Measurements from ENCODE around the gene SIPA1L3. TPM values are rescaled to one million over a fixed set of nuclear protein-coding genes. Genes with fewer than 3 reads are reported as not detected.

Gene SIPA1L3
- total RNA-seq, 1 donor from 2014 or later = 26.9 TPM

DNA sequence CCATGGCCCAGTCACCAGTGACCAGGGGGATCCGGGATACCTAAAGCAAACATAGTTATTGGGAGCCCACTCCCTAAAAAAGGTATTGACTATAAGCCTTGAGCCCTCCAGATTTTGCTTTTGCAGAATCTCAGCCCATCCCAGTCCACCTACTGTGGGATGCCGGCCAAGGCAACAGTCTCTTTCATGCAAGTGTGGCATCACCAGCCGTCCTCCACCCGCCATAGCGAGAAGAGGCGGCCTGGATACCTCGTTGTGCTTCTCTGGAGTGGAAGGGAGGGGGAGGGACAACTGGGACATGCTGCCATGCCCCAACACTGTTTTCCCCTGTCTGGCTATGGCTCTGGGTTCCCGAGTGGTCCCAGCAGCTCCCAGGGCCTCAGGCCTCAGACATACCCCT is 193.6 kb downstream of the SIPA1L3 start:
- Mint-ChIP-seq H3K27ac (ENCODE audit: unreplicated experiment) (no peak overlapping the region), H3K36me3 (ENCODE audit: low read depth, unreplicated experiment) (peaks cover 25% of the 10 kb centered on the region), H3K4me3 (ENCODE audit: unreplicated experiment) (no peak overlapping the region), H3K9me3 (ENCODE audit: unreplicated experiment) (peaks cover 11% of the 10 kb centered on the region), H3K4me1 (ENCODE audit: low read depth, unreplicated experiment) (no peaks in the 10 kb centered on the region), H3K27me3 (ENCODE audit: low read depth, unreplicated experiment) (no peaks in the 10 kb centered on the region)
- no peak for TF ChIP-seq EZH2 (IDR thresholded peaks at IDR 0.05; ENCODE audit: insufficient read depth, low read length)
- TF ChIP-seq, protein P1, sequence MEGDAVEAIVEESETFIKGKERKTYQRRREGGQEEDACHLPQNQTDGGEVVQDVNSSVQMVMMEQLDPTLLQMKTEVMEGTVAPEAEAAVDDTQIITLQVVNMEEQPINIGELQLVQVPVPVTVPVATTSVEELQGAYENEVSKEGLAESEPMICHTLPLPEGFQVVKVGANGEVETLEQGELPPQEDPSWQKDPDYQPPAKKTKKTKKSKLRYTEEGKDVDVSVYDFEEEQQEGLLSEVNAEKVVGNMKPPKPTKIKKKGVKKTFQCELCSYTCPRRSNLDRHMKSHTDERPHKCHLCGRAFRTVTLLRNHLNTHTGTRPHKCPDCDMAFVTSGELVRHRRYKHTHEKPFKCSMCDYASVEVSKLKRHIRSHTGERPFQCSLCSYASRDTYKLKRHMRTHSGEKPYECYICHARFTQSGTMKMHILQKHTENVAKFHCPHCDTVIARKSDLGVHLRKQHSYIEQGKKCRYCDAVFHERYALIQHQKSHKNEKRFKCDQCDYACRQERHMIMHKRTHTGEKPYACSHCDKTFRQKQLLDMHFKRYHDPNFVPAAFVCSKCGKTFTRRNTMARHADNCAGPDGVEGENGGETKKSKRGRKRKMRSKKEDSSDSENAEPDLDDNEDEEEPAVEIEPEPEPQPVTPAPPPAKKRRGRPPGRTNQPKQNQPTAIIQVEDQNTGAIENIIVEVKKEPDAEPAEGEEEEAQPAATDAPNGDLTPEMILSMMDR (IDR thresholded peaks at IDR 0.05; ENCODE audit: insufficient read depth, low read depth, low read length) = no peak
- no peak for FAIRE-seq
- Histone ChIP-seq H3K79me2 (ENCODE audit: insufficient read depth, low read length) (peaks cover 9% of the 10 kb centered on the region), H4K20me1 (ENCODE audit: insufficient read depth, low read length) (peaks cover 12% of the 10 kb centered on the region), H3K4me1 (ENCODE audit: insufficient read depth, low read length) (no peaks in the 10 kb centered on the region), H3K27me3 (ENCODE audit: insufficient read depth, low read length) (no peaks in the 10 kb centered on the region), H3K4me3 (ENCODE audit: insufficient read depth, low read depth, low read length) (no peak overlapping the region), H3K36me3 (ENCODE audit: insufficient read depth, low read length) (peaks cover 25% of the 10 kb centered on the region), H3K9me3 (ENCODE audit: insufficient read depth, low read depth, low read length) (peaks cover 11% of the 10 kb centered on the region), H3K4me2 (ENCODE audit: low read length) (no peak overlapping the region), H3K9ac (ENCODE audit: low read length) (no peak overlapping the region), H2AFZ (ENCODE audit: low read depth, low read length) (no peak overlapping the region), H3K27ac (ENCODE audit: low read depth, low read length) (no peak overlapping the region)
- DNase-seq (ENCODE audit: low read depth) = no peak

DNA sequence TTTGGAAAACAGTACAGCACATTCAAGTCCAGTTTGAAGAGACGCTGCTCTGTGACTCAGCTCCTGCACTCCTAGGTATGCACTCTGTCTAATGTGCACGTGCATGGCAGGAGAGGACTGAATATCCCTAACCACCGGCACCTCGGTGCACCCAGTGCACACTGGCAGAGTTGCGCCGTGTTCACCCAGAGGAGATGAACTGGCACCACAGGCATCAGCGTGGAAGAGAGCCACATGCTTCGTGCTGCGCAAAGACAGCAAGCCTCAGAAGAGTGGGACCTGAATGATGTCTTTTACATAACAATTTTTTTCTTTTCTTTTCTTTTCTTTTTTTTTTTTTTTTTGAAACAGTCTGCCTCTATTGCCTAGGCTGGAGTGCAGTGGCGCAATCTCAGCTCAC is 194.7 kb downstream of the SIPA1L3 start:
- Histone ChIP-seq H3K27me3 (ENCODE audit: insufficient read depth, low read length) (no peaks in the 10 kb centered on the region), H3K79me2 (ENCODE audit: insufficient read depth, low read length) (peaks cover 2% of the 10 kb centered on the region), H3K9ac (ENCODE audit: low read length) (no peak overlapping the region), H3K4me2 (ENCODE audit: low read length) (no peak overlapping the region), H2AFZ (ENCODE audit: low read depth, low read length) (no peak overlapping the region), H3K4me1 (ENCODE audit: insufficient read depth, low read length) (peaks cover 5% of the 10 kb centered on the region), H4K20me1 (ENCODE audit: insufficient read depth, low read length) (peaks cover 8% of the 10 kb centered on the region), H3K4me3 (ENCODE audit: insufficient read depth, low read depth, low read length) (no peak overlapping the region), H3K9me3 (ENCODE audit: insufficient read depth, low read depth, low read length) (peaks cover 11% of the 10 kb centered on the region), H3K27ac (ENCODE audit: low read depth, low read length) (no peak overlapping the region), H3K36me3 (ENCODE audit: insufficient read depth, low read length) (peaks cover 29% of the 10 kb centered on the region)
- no peak for DNase-seq (ENCODE audit: low read depth)
- Mint-ChIP-seq H3K36me3 (ENCODE audit: low read depth, unreplicated experiment) (peaks cover 29% of the 10 kb centered on the region), H3K27me3 (ENCODE audit: low read depth, unreplicated experiment) (no peaks in the 10 kb centered on the region), H3K4me3 (ENCODE audit: unreplicated experiment) (no peak overlapping the region), H3K9me3 (ENCODE audit: unreplicated experiment) (peaks cover 11% of the 10 kb centered on the region), H3K27ac (ENCODE audit: unreplicated experiment) (no peak overlapping the region), H3K4me1 (ENCODE audit: low read depth, unreplicated experiment) (peaks cover 1% of the 10 kb centered on the region)
- FAIRE-seq = no peak
- no peak for TF ChIP-seq EZH2 (IDR thresholded peaks at IDR 0.05; ENCODE audit: insufficient read depth, low read length)
- TF ChIP-seq, protein P1 (IDR thresholded peaks at IDR 0.05; ENCODE audit: insufficient read depth, low read depth, low read length) = no peak

DNA sequence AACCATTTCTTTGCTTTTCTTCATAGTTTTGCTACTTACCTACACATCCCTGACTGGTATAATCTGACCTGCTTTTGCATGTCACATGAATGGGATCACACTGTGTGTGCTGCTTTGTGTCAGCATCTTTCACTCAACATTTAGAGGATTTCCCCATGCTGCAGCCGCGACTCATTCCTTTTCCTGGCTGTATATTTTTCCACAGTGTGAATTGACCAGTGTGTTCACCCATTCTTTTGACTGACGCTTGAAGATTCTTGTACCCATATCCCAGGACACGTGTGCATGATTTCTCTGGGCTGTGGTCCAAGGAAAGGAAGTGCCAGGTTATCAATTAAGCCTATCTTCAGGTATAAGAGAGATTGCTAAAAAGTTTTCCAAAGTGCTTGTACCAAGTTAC is 198.6 kb downstream of the SIPA1L3 start:
- no peak overlapping the region for H3K4me2 ChIP-seq (ENCODE audit: low read length)
- Mint-ChIP-seq H3K36me3 (ENCODE audit: low read depth, unreplicated experiment) (peaks cover 24% of the 10 kb centered on the region), H3K9me3 (ENCODE audit: unreplicated experiment) (no peaks in the 10 kb centered on the region), H3K4me1 (ENCODE audit: low read depth, unreplicated experiment) (peaks cover 6% of the 10 kb centered on the region), H3K4me3 (ENCODE audit: unreplicated experiment) (no peak overlapping the region), H3K27me3 (ENCODE audit: low read depth, unreplicated experiment) (no peaks in the 10 kb centered on the region), H3K27ac (ENCODE audit: unreplicated experiment) (no peak overlapping the region)
- H3K36me3 ChIP-seq (ENCODE audit: insufficient read depth, low read length) = peaks cover 25% of the 10 kb centered on the region
- H2AFZ ChIP-seq (ENCODE audit: low read depth, low read length) = no peak overlapping the region
- H4K20me1 ChIP-seq (ENCODE audit: insufficient read depth, low read length) = peaks cover 8% of the 10 kb centered on the region
- H3K9ac ChIP-seq (ENCODE audit: low read length) = no peak overlapping the region
- no peak for TF ChIP-seq EZH2 (IDR thresholded peaks at IDR 0.05; ENCODE audit: insufficient read depth, low read length)
- TF ChIP-seq, protein P1 (IDR thresholded peaks at IDR 0.05; ENCODE audit: insufficient read depth, low read depth, low read length) = no peak
- no peak overlapping the region for H3K4me3 ChIP-seq (ENCODE audit: insufficient read depth, low read depth, low read length)
- no peaks in the 10 kb centered on the region for H3K79me2 ChIP-seq (ENCODE audit: insufficient read depth, low read length)
- no peaks in the 10 kb centered on the region for H3K27me3 ChIP-seq (ENCODE audit: insufficient read depth, low read length)
- FAIRE-seq (no peak), DNase-seq (ENCODE audit: low read depth) (no peak)
- peaks cover 5% of the 10 kb centered on the region for H3K4me1 ChIP-seq (ENCODE audit: insufficient read depth, low read length)
- H3K27ac ChIP-seq (ENCODE audit: low read depth, low read length) = no peak overlapping the region
- H3K9me3 ChIP-seq (ENCODE audit: insufficient read depth, low read depth, low read length) = no peaks in the 10 kb centered on the region
